ENCODE results near the gene TTLL8. TPM values are rescaled to one million over a fixed set of nuclear protein-coding genes. Genes with fewer than 3 reads are reported as not detected.

Gene TTLL8
- polyA plus RNA-seq, 1 of the 3 experiments (the other 2 are of a cell fraction), result not detected

- peak; percentile 43 for DNase-seq
- Histone ChIP-seq H2AFZ (ENCODE audit: low read depth) (no peak overlapping the region), H4K20me1 (ENCODE audit: insufficient read depth) (no peaks in the 10 kb centered on the region), H3K4me2 (no peak overlapping the region), H3K9me3 (no peaks in the 10 kb centered on the region), H3K4me1 (ENCODE audit: control insufficient read depth in 1 of 2, insufficient read depth in 2 of 2, low read depth in 1 of 2, low read length in 1 of 2) (no peaks in the 10 kb centered on the region; a peak in 1 of 4 replicates), H3K36me3 (replicated peaks in 1 of 2; ENCODE audit: control insufficient read depth in 1 of 2, insufficient read depth in 2 of 2, low read length in 1 of 2) (no peaks in the 10 kb centered on the region), H3K9me2 (no peaks in the 10 kb centered on the region), H3K27ac (ENCODE audit: low read depth in 2 of 2, low read length in 1 of 2) (no peak overlapping the region), H3F3A (replicated peaks; ENCODE audit: insufficient read depth) (no peaks in the 10 kb centered on the region), H3K4me3 (ENCODE audit: low read depth in 2 of 2, low read length in 1 of 2) (no peak overlapping the region), H3K27me3 (ENCODE audit: insufficient read depth) (no peaks in the 10 kb centered on the region), H3K79me2 (ENCODE audit: insufficient read depth) (no peaks in the 10 kb centered on the region), H3K9ac (no peak overlapping the region)
- CTCF ChIA-PET, result interaction anchor here (1.8 kb wide), 1 partner anchor 9 kb away, joined by 5 read pairs; no protein-coding TSS in a partner anchor
- TF ChIP-seq SMC3 (IDR thresholded peaks at IDR 0.05; ENCODE audit: low read depth, low read length) (no peak), EP300 (IDR thresholded peaks at IDR 0.05; ENCODE audit: borderline replicate concordance in 1 of 2, low read depth in 1 of 2, low read length in 1 of 2) (no peak), MXI1 (IDR thresholded peaks at IDR 0.05; ENCODE audit: low read depth, low read length) (no peak), TCF12 (IDR thresholded peaks at IDR 0.05) (no peak), GABPA (IDR thresholded peaks at IDR 0.05; ENCODE audit: low read depth) (no peak), YY1 (IDR thresholded peaks at IDR 0.05; ENCODE audit: low read depth) (no peak), MAX (IDR thresholded peaks at IDR 0.05; ENCODE audit: low read depth) (no peak), GATA2 (CRISPR knock-in tag; IDR thresholded peaks at IDR 0.05) (no peak), FOXM1 (IDR thresholded peaks at IDR 0.05; ENCODE audit: low read depth) (no peak), CHD2 (IDR thresholded peaks at IDR 0.05; ENCODE audit: low read length, partially characterized antibody) (no peak), TEAD4 (IDR thresholded peaks at IDR 0.05; ENCODE audit: borderline replicate concordance, insufficient read depth) (no peak)
- WGBS (ENCODE audit: low lambda C conversion rate), result 52% methylated on average over 3 of the region's 17 CpGs
- POLR2A ChIA-PET, result no interaction called here
Measured at GRCh38 chr22:50074056-50074455, 16.0 kb upstream of the TTLL8 start.

GRCh38 chr22:50072714-50073538 lies 14.8 kb upstream of the TTLL8 start:
- H3K4me1 ChIP-seq (ENCODE audit: control insufficient read depth in 1 of 2, insufficient read depth in 2 of 2, low read depth in 1 of 2, low read length in 1 of 2), result no peaks in the 10 kb centered on the region; a peak in 1 of 4 replicates
- H3K4me3 ChIP-seq (ENCODE audit: low read depth in 2 of 2, low read length in 1 of 2), result no peak overlapping the region
- no peaks in the 10 kb centered on the region for H3K27me3 ChIP-seq (ENCODE audit: insufficient read depth)
- H3K79me2 ChIP-seq (ENCODE audit: insufficient read depth), result no peaks in the 10 kb centered on the region
- WGBS (ENCODE audit: low lambda C conversion rate), result 63% methylated on average over 10 of the region's 28 CpGs
- H3K4me2 ChIP-seq, result no peak overlapping the region
- DNase-seq, result peak; percentile 36
- H3K36me3 ChIP-seq (replicated peaks in 1 of 2; ENCODE audit: control insufficient read depth in 1 of 2, insufficient read depth in 2 of 2, low read length in 1 of 2), result no peaks in the 10 kb centered on the region
- TF ChIP-seq NFIC (IDR thresholded peaks at IDR 0.05; ENCODE audit: borderline replicate concordance), result no peak
- no peak for TF ChIP-seq RCOR1 (IDR thresholded peaks at IDR 0.05; ENCODE audit: low read length)
- no peak for TF ChIP-seq MAX (IDR thresholded peaks at IDR 0.05; ENCODE audit: low read depth)
- TF ChIP-seq IRF3 (IDR thresholded peaks at IDR 0.05; ENCODE audit: low read depth, low read length), result no peak
- no peak for TF ChIP-seq CHD2 (IDR thresholded peaks at IDR 0.05; ENCODE audit: low read length, partially characterized antibody)
- TF ChIP-seq USF1 (IDR thresholded peaks at IDR 0.05; ENCODE audit: borderline replicate concordance, low read depth), result no peak
- TF ChIP-seq GATA2 (CRISPR knock-in tag; IDR thresholded peaks at IDR 0.05), result no peak
- TF ChIP-seq FOXM1 (IDR thresholded peaks at IDR 0.05; ENCODE audit: low read depth), result no peak
- TF ChIP-seq TCF12 (IDR thresholded peaks at IDR 0.05), result no peak
- no peak for TF ChIP-seq RXRA (IDR thresholded peaks at IDR 0.05; ENCODE audit: borderline replicate concordance, low read depth)
- CTCF ChIA-PET, result interaction anchor here (1.0 to 1.4 kb wide), 2 partner anchors 9 to 42 kb away, joined by 3 to 5 read pairs; no protein-coding TSS in a partner anchor
- H3K9ac ChIP-seq, result no peak overlapping the region
- no peaks in the 10 kb centered on the region for H3K9me3 ChIP-seq
- no peaks in the 10 kb centered on the region for H3F3A ChIP-seq (replicated peaks; ENCODE audit: insufficient read depth)
- no peaks in the 10 kb centered on the region for H3K9me2 ChIP-seq
- no peak overlapping the region for H3K27ac ChIP-seq (ENCODE audit: low read depth in 2 of 2, low read length in 1 of 2)
- H2AFZ ChIP-seq (ENCODE audit: low read depth), result no peak overlapping the region
- POLR2A ChIA-PET, result no interaction called here
- H4K20me1 ChIP-seq (ENCODE audit: insufficient read depth), result no peaks in the 10 kb centered on the region
